Right lobe of liver (tissue), 4 donors: ENCODE results near the gene ANXA2R.

ENCODE experiments used
- POLR2A ChIP-seq: fragments of 450-650 bp; IDR thresholded peaks from one replicate; pipeline ENCODE4 v1.6.1; 2017; ENCODE audit warnings: antibody characterized with exemption, mild to moderate bottlenecking
- TF ChIP-seq, protein P1 (sequence below), 4 donors: fragments of 200-600 bp in 3 of 4; fragments of 450-650 bp in 1 of 4; IDR thresholded peaks; one replicate each; pipeline versions ENCODE4 v1.5.1 to v1.8.0; 2016 to 2022; ENCODE audit warnings: antibody characterized with exemption in 4 of 4, mild to moderate bottlenecking in 2 of 4
- donor health status: DM: no; HTN: no; CAD: no.
- donor health status: DM: no; HTN: no; CAD: no.
- donor health status: DM: no; HTN: yes; CAD: no.

DNA sequence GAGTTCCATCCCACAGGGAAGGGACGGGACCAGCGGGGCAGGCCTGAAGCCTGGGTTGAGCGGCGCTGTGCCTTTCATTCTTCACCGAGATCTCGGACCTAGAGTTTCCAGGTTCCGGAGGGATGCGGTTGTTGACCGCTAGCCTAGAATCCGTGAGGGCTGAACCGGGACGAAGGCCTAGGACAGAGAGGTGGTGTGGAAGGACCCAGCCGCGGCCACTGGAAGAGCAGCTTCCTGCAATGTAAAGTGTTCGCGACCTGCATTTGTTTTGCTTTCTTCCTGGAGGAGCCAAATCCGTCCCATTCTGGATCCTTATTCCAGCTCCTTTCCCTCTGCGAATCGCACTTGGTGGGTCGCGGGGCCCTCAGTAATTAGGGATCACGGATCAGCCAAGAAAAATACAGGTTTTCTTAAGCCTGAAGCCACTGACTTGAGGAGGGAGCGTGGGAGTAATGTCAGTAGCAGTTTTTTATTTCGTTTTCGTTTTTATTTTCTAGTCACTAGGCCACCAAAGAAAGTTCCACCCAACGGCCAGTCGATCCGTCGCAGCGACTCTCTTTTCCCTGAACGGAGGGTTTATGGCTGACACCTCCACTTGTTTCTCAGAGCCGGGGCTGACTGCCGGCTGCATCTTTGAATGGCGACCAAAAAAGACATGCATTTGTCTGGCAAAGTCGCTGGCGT is 48.6 kb downstream of the ANXA2R start:
- TF ChIP-seq, protein P1, sequence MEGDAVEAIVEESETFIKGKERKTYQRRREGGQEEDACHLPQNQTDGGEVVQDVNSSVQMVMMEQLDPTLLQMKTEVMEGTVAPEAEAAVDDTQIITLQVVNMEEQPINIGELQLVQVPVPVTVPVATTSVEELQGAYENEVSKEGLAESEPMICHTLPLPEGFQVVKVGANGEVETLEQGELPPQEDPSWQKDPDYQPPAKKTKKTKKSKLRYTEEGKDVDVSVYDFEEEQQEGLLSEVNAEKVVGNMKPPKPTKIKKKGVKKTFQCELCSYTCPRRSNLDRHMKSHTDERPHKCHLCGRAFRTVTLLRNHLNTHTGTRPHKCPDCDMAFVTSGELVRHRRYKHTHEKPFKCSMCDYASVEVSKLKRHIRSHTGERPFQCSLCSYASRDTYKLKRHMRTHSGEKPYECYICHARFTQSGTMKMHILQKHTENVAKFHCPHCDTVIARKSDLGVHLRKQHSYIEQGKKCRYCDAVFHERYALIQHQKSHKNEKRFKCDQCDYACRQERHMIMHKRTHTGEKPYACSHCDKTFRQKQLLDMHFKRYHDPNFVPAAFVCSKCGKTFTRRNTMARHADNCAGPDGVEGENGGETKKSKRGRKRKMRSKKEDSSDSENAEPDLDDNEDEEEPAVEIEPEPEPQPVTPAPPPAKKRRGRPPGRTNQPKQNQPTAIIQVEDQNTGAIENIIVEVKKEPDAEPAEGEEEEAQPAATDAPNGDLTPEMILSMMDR (IDR thresholded peaks at IDR 0.05), result no peak
- TF ChIP-seq POLR2A, result no peak
